SK-N-SH (cell line): ENCODE data around the gene LRRFIP2. TPM values are rescaled to one million over a fixed set of nuclear protein-coding genes. Genes with fewer than 3 reads are reported as not detected.

ENCODE experiments used
- CTCF ChIA-PET: fragments of 300-600, 350-600 bp; formaldehyde crosslinking; extraction: SDS; loops from one replicate; lab custom pipeline; 2021; lab: Yijun Ruan, JAX
- POLR2A ChIA-PET: fragments of 350-600 bp; sonication (Branson Sonifier 250); formaldehyde crosslinking; extraction: SDS; loops from one replicate; lab custom pipeline; 2020; ENCODE audit warnings: antibody characterized with exemption, inconsistent platforms; lab: Yijun Ruan, JAX
- DNase-seq: peaks from one replicate; pipeline ENCODE4 v3.0.0; 2012
- H2AFZ ChIP-seq: fragments of 200-600 bp; sonication (generic); 2 replicates; pipeline ENCODE4 v1.8.1; 2016; ENCODE audit warnings: antibody characterized with exemption, mild to moderate bottlenecking, low read depth
- H3F3A ChIP-seq: fragments of 200-600 bp; sonication (generic); replicated peaks from 2 replicates; pipeline ENCODE3; 2016; ENCODE audit warnings: antibody characterized with exemption, mild to moderate bottlenecking; ENCODE audit not compliant: insufficient read depth
- H3K27ac ChIP-seq, 2 experiments: fragments of 200-500 bp in 1 of 2; fragments of 200-600 bp in 1 of 2; sonication (Bioruptor generic) in 1 of 2; sonication (generic), shearing (Covaris generic) in 1 of 2; 2 replicates each; pipeline versions ENCODE4 v1.5.1 to v1.6.1; 2014 to 2016; ENCODE audit warnings: low read depth in 2 of 2, inconsistent platforms in 1 of 2, low read length in 1 of 2, mild to moderate bottlenecking in 1 of 2, mixed read lengths in 1 of 2
- H3K27me3 ChIP-seq: fragments of 200-600 bp; sonication (generic), shearing (Covaris generic); 2 replicates; pipeline ENCODE4 v1.6.1; 2016; ENCODE audit warnings: mixed run types; ENCODE audit not compliant: insufficient read depth
- H3K36me3 ChIP-seq, 2 experiments: fragments of 200-500 bp in 1 of 2; fragments of 200-600 bp in 1 of 2; sonication (Bioruptor generic) in 1 of 2; sonication (generic) in 1 of 2; replicated peaks in 1 of 2; 2 replicates each; pipeline versions ENCODE3 to v1.5.1; 2014 to 2016; ENCODE audit warnings: low read length in 1 of 2, mild to moderate bottlenecking in 1 of 2; ENCODE audit not compliant: insufficient read depth in 2 of 2, control insufficient read depth in 1 of 2
- H3K4me1 ChIP-seq, 2 experiments: fragments of 200-500 bp in 1 of 2; fragments of 200-600 bp in 1 of 2; sonication (Bioruptor generic) in 1 of 2; sonication (generic), shearing (Covaris generic) in 1 of 2; 2 replicates each; pipeline versions ENCODE4 v1.5.1 to v1.6.1; 2014 to 2016; ENCODE audit warnings: low read depth in 1 of 2, low read length in 1 of 2, mixed run types in 1 of 2; ENCODE audit not compliant: insufficient read depth in 2 of 2, control insufficient read depth in 1 of 2
- H3K4me2 ChIP-seq: fragments of 200-600 bp; sonication (generic), shearing (Covaris generic); 2 replicates; pipeline ENCODE4 v1.6.1; 2017; ENCODE audit warnings: mixed run types
- H3K4me3 ChIP-seq, 2 experiments: fragments of 200-500 bp in 1 of 2; fragments of 200-600 bp in 1 of 2; sonication (Bioruptor generic) in 1 of 2; sonication (generic), shearing (Covaris generic) in 1 of 2; 2 replicates each; pipeline versions ENCODE4 v1.5.1 to v1.8.1; 2014 to 2016; ENCODE audit warnings: low read depth in 2 of 2, inconsistent platforms in 1 of 2, low read length in 1 of 2, mild to moderate bottlenecking in 1 of 2, mixed read lengths in 1 of 2, moderate library complexity in 1 of 2
- H3K79me2 ChIP-seq: fragments of 200-600 bp; sonication (generic); 2 replicates; pipeline ENCODE4 v1.8.1; 2017; ENCODE audit warnings: mild to moderate bottlenecking; ENCODE audit not compliant: insufficient read depth
- H3K9ac ChIP-seq: fragments of 200-600 bp; sonication (generic); 2 replicates; pipeline ENCODE4 v1.6.1; 2017; ENCODE audit warnings: mixed run types
- H3K9me2 ChIP-seq: fragments of 200-600 bp; sonication (generic); 2 replicates; pipeline ENCODE4 v1.6.1; 2017; ENCODE audit warnings: mixed run types
- H3K9me3 ChIP-seq: fragments of 200-600 bp; sonication (generic); 2 replicates; pipeline ENCODE4 v1.6.1; 2017; ENCODE audit warnings: mixed run types, mild to moderate bottlenecking, moderate library complexity
- H4K20me1 ChIP-seq: fragments of 200-600 bp; sonication (generic); 2 replicates; pipeline ENCODE4 v1.6.1; 2017; ENCODE audit warnings: mild to moderate bottlenecking, mixed run types; ENCODE audit not compliant: insufficient read depth
- CHD2 ChIP-seq: fragments of 150-350 bp; IDR thresholded peaks from 2 replicates; pipeline ENCODE4 v1.6.1; 2018; ENCODE audit warnings: low read length; ENCODE audit not compliant: partially characterized antibody
- ELF1 ChIP-seq: IDR thresholded peaks from 2 replicates; pipeline ENCODE4 v1.4.0; 2012
- FOXJ3 ChIP-seq: sonication (generic); formaldehyde crosslinking; IDR thresholded peaks from 2 replicates; pipeline ENCODE4 v1.5.1; 2020; ENCODE audit warnings: mild to moderate bottlenecking, missing genetic modification reagents
- GATA2 ChIP-seq: sonication (generic); formaldehyde crosslinking; IDR thresholded peaks from 2 replicates; pipeline ENCODE4 v1.5.0; 2020; ENCODE audit warnings: mild to moderate bottlenecking, missing genetic modification reagents
- IRF3 ChIP-seq: fragments of 150-350 bp; IDR thresholded peaks from 2 replicates; pipeline ENCODE4 v1.6.1; 2016; ENCODE audit warnings: mild to moderate bottlenecking, low read depth, low read length
- RFX5 ChIP-seq: IDR thresholded peaks from 2 replicates; pipeline ENCODE4 v1.6.1; 2012; ENCODE audit warnings: mild to moderate bottlenecking, improper control_type of control experiment, low read length
- SMC3 ChIP-seq: IDR thresholded peaks from 2 replicates; pipeline ENCODE4 v1.6.1; 2012; ENCODE audit warnings: low read depth, low read length, improper control_type of control experiment
- TAF1 ChIP-seq: IDR thresholded peaks from 2 replicates; pipeline ENCODE4 v1.6.1; 2012; ENCODE audit warnings: low read depth, mild to moderate bottlenecking, low read length, moderate library complexity, borderline replicate concordance
- WGBS: methylation state at CpG from one replicate; pipeline ENCODE4 v1.1.6; 2017; ENCODE audit warnings: low lambda C conversion rate; 5-methylcytosine and 5-hydroxymethylcytosine counted together
- polyA plus RNA-seq, 3 experiments: library from polyadenylated mRNA; depleted of rRNA; stranded (reverse); fragments of >200 nt; gene quantifications; 2 replicates each; pipeline ENCODE4 v1.2.3, GENCODE V29; 2012
- TF ChIP-seq, protein P1 (sequence below): IDR thresholded peaks from 2 replicates; pipeline ENCODE4; 2012
- TF ChIP-seq, protein P2 (sequence below): IDR thresholded peaks from 2 replicates; pipeline ENCODE4 v1.6.1; 2012; ENCODE audit warnings: mild to moderate bottlenecking, low read depth, low read length, moderate library complexity
- TF ChIP-seq, protein P3 (sequence below): fragments of 200-600 bp; sonication (generic); IDR thresholded peaks from 2 replicates; pipeline ENCODE4 v1.6.1; 2017; ENCODE audit warnings: antibody characterized with exemption, mild to moderate bottlenecking, moderate library complexity

LRRFIP2 gene
- polyA plus RNA-seq, 1 of the 3 experiments (the other 2 are of a cell fraction) = 27.2 TPM

- 86% methylated on average over 3 of the region's 3 CpGs for WGBS
- no peaks in the 10 kb centered on the region for H4K20me1 ChIP-seq
- CTCF ChIA-PET = no interaction called here
Measured at GRCh38 chr3:37030588-37030987, 143.8 kb downstream of the LRRFIP2 start.

GRCh38 chr3:37029516-37030163, 144.7 kb downstream of the LRRFIP2 start:
- Histone ChIP-seq H3K9ac (no peak overlapping the region), H3K4me2 (no peak overlapping the region), H3K36me3 (peaks cover 55 to 65% of the 10 kb centered on the region in 2 experiments), H3K4me3 (no peak overlapping the region), H4K20me1 (no peaks in the 10 kb centered on the region), H3K79me2 (no peaks in the 10 kb centered on the region), H3K9me3 (no peaks in the 10 kb centered on the region), H3K4me1 (peaks cover 0 to 2% of the 10 kb centered on the region in 2 experiments; a peak in 1 of 4 replicates), H2AFZ (no peak overlapping the region), H3K27ac (0 out of 4 replicates have a peak overlapping the region, but pooled peaks of 1 of the 2 experiments have one; percentile 34), H3K27me3 (no peaks in the 10 kb centered on the region), H3K9me2 (no peaks in the 10 kb centered on the region), H3F3A (peaks cover 5% of the 10 kb centered on the region)
- CTCF ChIA-PET = interaction anchor here (0.6 to 1.2 kb wide), 2 partner anchors 12 to 87 kb away, joined by 3 read pairs; no protein-coding TSS in a partner anchor
- TF ChIP-seq RFX5 = no peak
- no peak for TF ChIP-seq IRF3
- TF ChIP-seq FOXJ3 = no peak
- TF ChIP-seq GATA2 (CRISPR knock-in tag) = no peak
- TF ChIP-seq, protein P1, sequence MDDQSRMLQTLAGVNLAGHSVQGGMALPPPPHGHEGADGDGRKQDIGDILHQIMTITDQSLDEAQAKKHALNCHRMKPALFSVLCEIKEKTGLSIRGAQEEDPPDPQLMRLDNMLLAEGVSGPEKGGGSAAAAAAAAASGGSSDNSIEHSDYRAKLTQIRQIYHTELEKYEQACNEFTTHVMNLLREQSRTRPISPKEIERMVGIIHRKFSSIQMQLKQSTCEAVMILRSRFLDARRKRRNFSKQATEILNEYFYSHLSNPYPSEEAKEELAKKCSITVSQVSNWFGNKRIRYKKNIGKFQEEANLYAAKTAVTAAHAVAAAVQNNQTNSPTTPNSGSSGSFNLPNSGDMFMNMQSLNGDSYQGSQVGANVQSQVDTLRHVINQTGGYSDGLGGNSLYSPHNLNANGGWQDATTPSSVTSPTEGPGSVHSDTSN = no peak
- no peak for TF ChIP-seq CHD2
- no peak for TF ChIP-seq SMC3
- TF ChIP-seq, protein P2, sequence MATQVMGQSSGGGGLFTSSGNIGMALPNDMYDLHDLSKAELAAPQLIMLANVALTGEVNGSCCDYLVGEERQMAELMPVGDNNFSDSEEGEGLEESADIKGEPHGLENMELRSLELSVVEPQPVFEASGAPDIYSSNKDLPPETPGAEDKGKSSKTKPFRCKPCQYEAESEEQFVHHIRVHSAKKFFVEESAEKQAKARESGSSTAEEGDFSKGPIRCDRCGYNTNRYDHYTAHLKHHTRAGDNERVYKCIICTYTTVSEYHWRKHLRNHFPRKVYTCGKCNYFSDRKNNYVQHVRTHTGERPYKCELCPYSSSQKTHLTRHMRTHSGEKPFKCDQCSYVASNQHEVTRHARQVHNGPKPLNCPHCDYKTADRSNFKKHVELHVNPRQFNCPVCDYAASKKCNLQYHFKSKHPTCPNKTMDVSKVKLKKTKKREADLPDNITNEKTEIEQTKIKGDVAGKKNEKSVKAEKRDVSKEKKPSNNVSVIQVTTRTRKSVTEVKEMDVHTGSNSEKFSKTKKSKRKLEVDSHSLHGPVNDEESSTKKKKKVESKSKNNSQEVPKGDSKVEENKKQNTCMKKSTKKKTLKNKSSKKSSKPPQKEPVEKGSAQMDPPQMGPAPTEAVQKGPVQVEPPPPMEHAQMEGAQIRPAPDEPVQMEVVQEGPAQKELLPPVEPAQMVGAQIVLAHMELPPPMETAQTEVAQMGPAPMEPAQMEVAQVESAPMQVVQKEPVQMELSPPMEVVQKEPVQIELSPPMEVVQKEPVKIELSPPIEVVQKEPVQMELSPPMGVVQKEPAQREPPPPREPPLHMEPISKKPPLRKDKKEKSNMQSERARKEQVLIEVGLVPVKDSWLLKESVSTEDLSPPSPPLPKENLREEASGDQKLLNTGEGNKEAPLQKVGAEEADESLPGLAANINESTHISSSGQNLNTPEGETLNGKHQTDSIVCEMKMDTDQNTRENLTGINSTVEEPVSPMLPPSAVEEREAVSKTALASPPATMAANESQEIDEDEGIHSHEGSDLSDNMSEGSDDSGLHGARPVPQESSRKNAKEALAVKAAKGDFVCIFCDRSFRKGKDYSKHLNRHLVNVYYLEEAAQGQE = no peak
- no peak for DNase-seq
- POLR2A ChIA-PET = no interaction called here

More at GRCh38 chr3:37030588-37030987, 143.8 kb downstream of the LRRFIP2 start:
- 0 out of 4 replicates have a peak overlapping the region, but pooled peaks have one; percentile 7 to 34 for H3K27ac ChIP-seq
- no peaks in the 10 kb centered on the region for H3K27me3 ChIP-seq
- no peaks in the 10 kb centered on the region for H3K9me3 ChIP-seq
- H3K9me2 ChIP-seq = no peaks in the 10 kb centered on the region
- no peak for DNase-seq
- no peaks in the 10 kb centered on the region for H3K79me2 ChIP-seq
- H3K4me3 ChIP-seq = no peak overlapping the region
- H2AFZ ChIP-seq = no peak overlapping the region
- TF ChIP-seq ELF1 (no peak), TAF1 (no peak), IRF3 (no peak)
- TF ChIP-seq, protein P3, sequence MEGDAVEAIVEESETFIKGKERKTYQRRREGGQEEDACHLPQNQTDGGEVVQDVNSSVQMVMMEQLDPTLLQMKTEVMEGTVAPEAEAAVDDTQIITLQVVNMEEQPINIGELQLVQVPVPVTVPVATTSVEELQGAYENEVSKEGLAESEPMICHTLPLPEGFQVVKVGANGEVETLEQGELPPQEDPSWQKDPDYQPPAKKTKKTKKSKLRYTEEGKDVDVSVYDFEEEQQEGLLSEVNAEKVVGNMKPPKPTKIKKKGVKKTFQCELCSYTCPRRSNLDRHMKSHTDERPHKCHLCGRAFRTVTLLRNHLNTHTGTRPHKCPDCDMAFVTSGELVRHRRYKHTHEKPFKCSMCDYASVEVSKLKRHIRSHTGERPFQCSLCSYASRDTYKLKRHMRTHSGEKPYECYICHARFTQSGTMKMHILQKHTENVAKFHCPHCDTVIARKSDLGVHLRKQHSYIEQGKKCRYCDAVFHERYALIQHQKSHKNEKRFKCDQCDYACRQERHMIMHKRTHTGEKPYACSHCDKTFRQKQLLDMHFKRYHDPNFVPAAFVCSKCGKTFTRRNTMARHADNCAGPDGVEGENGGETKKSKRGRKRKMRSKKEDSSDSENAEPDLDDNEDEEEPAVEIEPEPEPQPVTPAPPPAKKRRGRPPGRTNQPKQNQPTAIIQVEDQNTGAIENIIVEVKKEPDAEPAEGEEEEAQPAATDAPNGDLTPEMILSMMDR = no peak
- no peak overlapping the region for H3K4me2 ChIP-seq
- no peak overlapping the region for H3K9ac ChIP-seq
- H3K4me1 ChIP-seq = peaks cover 0 to 2% of the 10 kb centered on the region in 2 experiments; a peak in 1 of 4 replicates
- POLR2A ChIA-PET = interaction anchor here (1.1 kb wide), 1 partner anchor 11 kb away, joined by 3 read pairs; no protein-coding TSS in a partner anchor
- peaks cover 52 to 68% of the 10 kb centered on the region in 2 experiments for H3K36me3 ChIP-seq
- peaks cover 5% of the 10 kb centered on the region for H3F3A ChIP-seq
